ENCODE measurements around the gene ZIC2.

The ZIC2 gene

GRCh38 chr13:99959127-99959539 lies 22.5 kb upstream of the ZIC2 start:
- in situ Hi-C loops (cut with MboI; ENCODE audit: low sequenced_read_pairs) = no loop called here

GRCh38 chr13:99959540-99960230 lies 21.9 kb upstream of the ZIC2 start:
- in situ Hi-C loops (cut with MboI; ENCODE audit: low sequenced_read_pairs) = no loop called here

- in situ Hi-C loops (cut with MboI; ENCODE audit: low sequenced_read_pairs) = no loop called here
Measured at GRCh38 chr13:99960663-99961311, 20.8 kb upstream of the ZIC2 start.

GRCh38 chr13:99961636-99962035 lies 19.9 kb upstream of the ZIC2 start:
- in situ Hi-C loops (cut with MboI; ENCODE audit: low sequenced_read_pairs) = no loop called here

- in situ Hi-C loops (cut with MboI; ENCODE audit: low sequenced_read_pairs) = no loop called here
Measured at GRCh38 chr13:99962242-99962641, 19.3 kb upstream of the ZIC2 start.

- in situ Hi-C loops (cut with MboI; ENCODE audit: low sequenced_read_pairs) = no loop called here
Measured at GRCh38 chr13:99963816-99964339, 17.7 kb upstream of the ZIC2 start.

- in situ Hi-C loops (cut with MboI; ENCODE audit: low sequenced_read_pairs) = no loop called here
Measured at GRCh38 chr13:99965329-99966000, 16.1 kb upstream of the ZIC2 start.

GRCh38 chr13:99966064-99966805 lies 15.3 kb upstream of the ZIC2 start:
- in situ Hi-C loops (cut with MboI; ENCODE audit: low sequenced_read_pairs) = no loop called here

- in situ Hi-C loops (cut with MboI; ENCODE audit: low sequenced_read_pairs) = no loop called here
Measured at GRCh38 chr13:99967498-99967868, 14.1 kb upstream of the ZIC2 start.

- in situ Hi-C loops (cut with MboI; ENCODE audit: low sequenced_read_pairs) = no loop called here
Measured at GRCh38 chr13:99967869-99968520, 13.6 kb upstream of the ZIC2 start.

GRCh38 chr13:99968521-99969452 lies 12.8 kb upstream of the ZIC2 start:
- in situ Hi-C loops (cut with MboI; ENCODE audit: low sequenced_read_pairs) = no loop called here

- in situ Hi-C loops (cut with MboI; ENCODE audit: low sequenced_read_pairs) = no loop called here
Measured at GRCh38 chr13:99969453-99969918, 12.1 kb upstream of the ZIC2 start.

GRCh38 chr13:99969919-99970650 lies 11.5 kb upstream of the ZIC2 start:
- in situ Hi-C loops (cut with MboI; ENCODE audit: low sequenced_read_pairs) = no loop called here

- in situ Hi-C loops (cut with MboI; ENCODE audit: low sequenced_read_pairs) = no loop called here
Measured at GRCh38 chr13:99970651-99971575, 10.7 kb upstream of the ZIC2 start.

GRCh38 chr13:99971576-99972189 lies 9.9 kb upstream of the ZIC2 start, which contains the start of gene ZIC5:
ZIC5 (minus strand) TSS chr13:99971767; CDS start chr13:99971603, 164 bp downstream.
- in situ Hi-C loops (cut with MboI; ENCODE audit: low sequenced_read_pairs) = no loop called here

- in situ Hi-C loops (cut with MboI; ENCODE audit: low sequenced_read_pairs) = no loop called here
Measured at GRCh38 chr13:99972190-99972731, 9.3 kb upstream of the ZIC2 start.

Data from HL-60/S4 treated with phorbol 12-myristate 13-acetate at 8.2 ng/mL for 4 days and 3 days (cell line).